Activated B cell treated with CpG ODN at 0.5 μM for 24 hours (primary cell): ENCODE data around the gene ICAM2. TPM values are rescaled to one million over a fixed set of nuclear protein-coding genes. Genes with fewer than 3 reads are reported as not detected.

Experiments used
- ATAC-seq: fragments of 200-7000 bp; cut with Tn5 transposase; one replicate; pipeline ENCODE4 v1.10.0; 2021; ENCODE audit warnings: low read depth, mild to moderate bottlenecking, moderate library complexity
- CTCF ChIA-PET: fragments of 350-600 bp; sonication (Branson Sonifier 250); formaldehyde crosslinking; loops from one replicate; lab custom pipeline; 2021; ENCODE audit warnings: antibody characterized with exemption; lab: Charles Lee
- POLR2A ChIA-PET: fragments of 350-600 bp; sonication (Branson Sonifier 250); formaldehyde crosslinking; loops from one replicate; lab custom pipeline; 2021; ENCODE audit warnings: antibody characterized with exemption; lab: Charles Lee
- DNase-seq: peaks from one replicate; pipeline ENCODE4 v3.0.0; 2022
- H3K27ac Mint-ChIP-seq: one replicate; pipeline ENCODE4 v1.8.0; 2020; ENCODE audit warnings: mixed read lengths
- H3K27me3 Mint-ChIP-seq: one replicate; pipeline ENCODE4 v1.8.0; 2021; ENCODE audit warnings: mixed read lengths
- H3K36me3 Mint-ChIP-seq: one replicate; pipeline ENCODE4 v1.8.0; 2021; ENCODE audit warnings: low read depth, mixed read lengths
- H3K4me1 Mint-ChIP-seq: one replicate; pipeline ENCODE4 v1.8.0; 2021; ENCODE audit warnings: mixed read lengths
- H3K4me3 Mint-ChIP-seq: one replicate; pipeline ENCODE4 v1.8.0; 2020; ENCODE audit warnings: mild to moderate bottlenecking, mixed read lengths
- H3K9me3 Mint-ChIP-seq: one replicate; pipeline ENCODE4 v1.8.0; 2020; ENCODE audit warnings: mixed read lengths
- CTCF ChIP-seq: fragments of 200-600 bp; IDR thresholded peaks from one replicate; pipeline ENCODE4 v1.8.0; 2022; ENCODE audit warnings: antibody characterized with exemption, mild to moderate bottlenecking
- intact Hi-C: fragments of 100-400 bp; cut with micrococcal nuclease; formaldehyde crosslinking; loops from one replicate; pipeline ENCODE4 v1.15.1; 2024
- total RNA-seq: library from RNA; stranded (reverse); gene quantifications from 2 replicates; pipeline ENCODE4 v1.2.3, GENCODE V29; 2022

ICAM2 gene
- total RNA-seq, 1 donor from 2014 or later: 44.5 TPM

GRCh38 chr17:64004903-64005733, 15.3 kb downstream of the ICAM2 start:
- DNase-seq (no peak), ATAC-seq (no peak)
- H3K4me3 Mint-ChIP-seq: no peak overlapping the region
- intact Hi-C loops: no loop called here
- peaks cover 63% of the 10 kb centered on the region for H3K36me3 Mint-ChIP-seq
- H3K27me3 Mint-ChIP-seq: no peaks in the 10 kb centered on the region
- POLR2A ChIA-PET: interaction anchor here (0.6 kb wide), 1 partner anchor 27 kb away, joined by 3 read pairs; no protein-coding TSS in a partner anchor
- H3K4me1 Mint-ChIP-seq: peaks cover 39% of the 10 kb centered on the region
- no peaks in the 10 kb centered on the region for H3K9me3 Mint-ChIP-seq
- CTCF ChIA-PET: interaction anchor here (0.8 to 2.6 kb wide), 2 partner anchors 25 to 129 kb away, joined by 3 to 7 read pairs; no protein-coding TSS in a partner anchor
- H3K27ac Mint-ChIP-seq: no peak overlapping the region
- TF ChIP-seq CTCF: no peak

GRCh38 chr17:64004218-64004770, 16.1 kb downstream of the ICAM2 start:
- intact Hi-C loops: no loop called here
- no peak for TF ChIP-seq CTCF
- DNase-seq (no peak), ATAC-seq (no peak)
- Mint-ChIP-seq H3K27ac (no peak overlapping the region), H3K9me3 (no peaks in the 10 kb centered on the region), H3K4me1 (peaks cover 35% of the 10 kb centered on the region), H3K36me3 (peaks cover 57% of the 10 kb centered on the region), H3K4me3 (no peak overlapping the region), H3K27me3 (peaks cover 2% of the 10 kb centered on the region)
- POLR2A ChIA-PET: no interaction called here
- CTCF ChIA-PET: interaction anchor here (2.6 kb wide), 1 partner anchor 130 kb away, joined by 7 read pairs; no protein-coding TSS in a partner anchor

- Mint-ChIP-seq H3K27ac (peak overlapping the region; percentile 50), H3K4me3 (no peak overlapping the region), H3K9me3 (no peaks in the 10 kb centered on the region), H3K4me1 (peaks cover 35% of the 10 kb centered on the region), H3K36me3 (peaks cover 51% of the 10 kb centered on the region), H3K27me3 (peaks cover 4% of the 10 kb centered on the region)
- TF ChIP-seq CTCF: no peak
- peak; percentile 11 for DNase-seq
- CTCF ChIA-PET: no interaction called here
- intact Hi-C loops: no loop called here
- no peak for ATAC-seq
- POLR2A ChIA-PET: no interaction called here
These were observed 16.8 kb downstream of the ICAM2 start for GRCh38 chr17:64003526-64004121.

- Mint-ChIP-seq H3K4me1 (peaks cover 34% of the 10 kb centered on the region), H3K27me3 (peaks cover 4% of the 10 kb centered on the region), H3K27ac (no peak overlapping the region), H3K4me3 (no peak overlapping the region), H3K36me3 (peaks cover 44% of the 10 kb centered on the region), H3K9me3 (no peaks in the 10 kb centered on the region)
- no peak for TF ChIP-seq CTCF
- CTCF ChIA-PET: interaction anchor here (1.0 kb wide), 1 partner anchor 22 kb away, joined by 3 read pairs; no protein-coding TSS in a partner anchor
- intact Hi-C loops: no loop called here
- DNase-seq (peak; percentile 9), ATAC-seq (no peak)
- POLR2A ChIA-PET: interaction anchor here (0.6 to 1.1 kb wide), 2 partner anchors 13 to 33 kb away, joined by 3 to 4 read pairs; no protein-coding TSS in a partner anchor
These were observed 17.5 kb downstream of the ICAM2 start for GRCh38 chr17:64002658-64003525.
